H9 (cell line): ENCODE measurements around the gene SLC25A26. TPM values are rescaled to one million over a fixed set of nuclear protein-coding genes. Genes with fewer than 3 reads are reported as not detected.

Experiments used
- DNase-seq: peaks from one replicate; pipeline ENCODE4 v3.0.0-alpha.2; 2017
- H2AFZ ChIP-seq: one replicate; pipeline ENCODE4 v1.6.1; 2013; ENCODE audit warnings: mild to moderate bottlenecking, low read length, control low read depth, moderate library complexity
- H2AK5ac ChIP-seq: 2 replicates; pipeline ENCODE4 v1.6.1; 2013; ENCODE audit warnings: low read length, control low read depth, mixed read lengths; ENCODE audit not compliant: insufficient read length
- H2BK120ac ChIP-seq: one replicate; pipeline ENCODE4 v1.6.1; 2013; ENCODE audit warnings: low read depth, mild to moderate bottlenecking, low read length, control low read depth, inconsistent platforms; ENCODE audit not compliant: poor library complexity, severe bottlenecking
- H2BK12ac ChIP-seq: 2 replicates; pipeline ENCODE4 v1.6.1; 2013; ENCODE audit warnings: low read length, control low read depth, mixed read lengths, low read depth; ENCODE audit not compliant: insufficient read length
- H2BK15ac ChIP-seq: 2 replicates; pipeline ENCODE4 v1.6.1; 2013; ENCODE audit warnings: low read depth, low read length, control low read depth
- H2BK20ac ChIP-seq: one replicate; pipeline ENCODE4 v1.6.1; 2013; ENCODE audit warnings: low read depth, mild to moderate bottlenecking, low read length, control low read depth, inconsistent platforms; ENCODE audit not compliant: poor library complexity, severe bottlenecking
- H2BK5ac ChIP-seq: 2 replicates; pipeline ENCODE4 v1.6.1; 2013; ENCODE audit warnings: low read length, control low read depth, mixed read lengths; ENCODE audit not compliant: insufficient read length
- H3K14ac ChIP-seq: 2 replicates; pipeline ENCODE4 v1.6.1; 2013; ENCODE audit warnings: low read length, control low read depth; ENCODE audit not compliant: insufficient read depth
- H3K18ac ChIP-seq: 2 replicates; pipeline ENCODE4 v1.6.1; 2013; ENCODE audit warnings: low read depth, mild to moderate bottlenecking, mixed read lengths, low read length, control low read depth; ENCODE audit not compliant: insufficient read length
- H3K23ac ChIP-seq: 2 replicates; pipeline ENCODE4 v1.6.1; 2013; ENCODE audit warnings: low read length, control low read depth, mixed read lengths, low read depth; ENCODE audit not compliant: insufficient read length
- H3K23me2 ChIP-seq: 2 replicates; pipeline ENCODE4 v1.6.1; 2013; ENCODE audit warnings: low read depth, mild to moderate bottlenecking, mixed read lengths, low read length, control low read depth; ENCODE audit not compliant: insufficient read length, poor library complexity, severe bottlenecking
- H3K27ac ChIP-seq: 2 replicates; pipeline ENCODE4 v1.5.1; 2013; ENCODE audit warnings: low read length, control low read depth, mixed read lengths, low read depth; ENCODE audit not compliant: insufficient read length
- H3K27me3 ChIP-seq: 2 replicates; pipeline ENCODE4 v1.6.1; 2013; ENCODE audit warnings: low read length, control low read depth, inconsistent platforms; ENCODE audit not compliant: insufficient read depth
- H3K4ac ChIP-seq: 2 replicates; pipeline ENCODE4 v1.6.1; 2013; ENCODE audit warnings: low read depth, mild to moderate bottlenecking, control low read depth, inconsistent platforms, low read length, moderate library complexity
- H3K4me1 ChIP-seq: 2 replicates; pipeline ENCODE4 v1.6.1; 2013; ENCODE audit warnings: low read length, control low read depth, inconsistent platforms; ENCODE audit not compliant: insufficient read depth
- H3K4me2 ChIP-seq: 2 replicates; pipeline ENCODE4 v1.6.1; 2013; ENCODE audit warnings: low read length, control low read depth, mixed read lengths; ENCODE audit not compliant: insufficient read length, insufficient read depth
- H3K56ac ChIP-seq: 2 replicates; pipeline ENCODE4 v1.6.1; 2013; ENCODE audit warnings: low read depth, mild to moderate bottlenecking, mixed read lengths, low read length, control low read depth; ENCODE audit not compliant: insufficient read length
- H3K79me1 ChIP-seq: 2 replicates; pipeline ENCODE4 v1.6.1; 2013; ENCODE audit warnings: low read depth, mild to moderate bottlenecking, moderate library complexity, low read length, control low read depth, inconsistent platforms; ENCODE audit not compliant: insufficient read depth, poor library complexity, severe bottlenecking
- H3K79me2 ChIP-seq: 2 replicates; pipeline ENCODE4 v1.6.1; 2013; ENCODE audit warnings: low read length, control low read depth, inconsistent platforms; ENCODE audit not compliant: insufficient read depth
- H3K9ac ChIP-seq: 2 replicates; pipeline ENCODE4 v1.6.1; 2013; ENCODE audit warnings: low read length, control low read depth, mixed read lengths; ENCODE audit not compliant: insufficient read length; ENCODE audit errors: extremely low read depth
- H3K9me3 ChIP-seq: one replicate; pipeline ENCODE4 v1.6.1; 2013; ENCODE audit warnings: low read depth, low read length, inconsistent platforms; ENCODE audit not compliant: control insufficient read depth
- H3T11ph ChIP-seq: one replicate; pipeline ENCODE4 v1.6.1; 2013; ENCODE audit warnings: mild to moderate bottlenecking, low read length, control low read depth, inconsistent platforms
- H4K20me1 ChIP-seq: one replicate; pipeline ENCODE4 v1.6.1; 2013; ENCODE audit not compliant: control insufficient read depth, insufficient read length, insufficient read depth
- H4K5ac ChIP-seq: 2 replicates; pipeline ENCODE4 v1.6.1; 2013; ENCODE audit warnings: low read depth, mild to moderate bottlenecking, mixed read lengths, low read length, control low read depth; ENCODE audit not compliant: insufficient read length
- H4K8ac ChIP-seq: replicated peaks from 2 replicates; pipeline ENCODE4 v1.6.1; 2013; ENCODE audit warnings: low read length, control low read depth, mixed read lengths, low read depth; ENCODE audit not compliant: insufficient read length
- H4K91ac ChIP-seq: 2 replicates; pipeline ENCODE4 v1.6.1; 2013; ENCODE audit warnings: low read depth, mild to moderate bottlenecking, moderate library complexity, mixed read lengths, low read length, control low read depth; ENCODE audit not compliant: insufficient read length
- H3K27ac Mint-ChIP-seq, 3 experiments: 2 replicates in 2 of 3; 3 replicates in 1 of 3; pipeline ENCODE4 v1.8.0; 2020 to 2021; ENCODE audit warnings: mixed read lengths in 3 of 3, mild to moderate bottlenecking in 1 of 3, moderate library complexity in 1 of 3
- H3K27me3 Mint-ChIP-seq: 2 replicates; pipeline ENCODE4 v1.8.0; 2021; ENCODE audit warnings: low read depth, mild to moderate bottlenecking, moderate library complexity, mixed read lengths
- H3K36me3 Mint-ChIP-seq, 3 experiments: 2 replicates in 2 of 3; 3 replicates in 1 of 3; pipeline ENCODE4 v1.8.0; 2020 to 2021; ENCODE audit warnings: low read depth in 3 of 3, mixed read lengths in 3 of 3; ENCODE audit not compliant: insufficient read depth in 1 of 3
- H3K4me1 Mint-ChIP-seq, 2 experiments: 2 replicates each; pipeline ENCODE4 v1.8.0; 2020; ENCODE audit warnings: mixed read lengths in 2 of 2
- H3K4me3 Mint-ChIP-seq, 2 experiments: 2 replicates in 1 of 2; 3 replicates in 1 of 2; pipeline ENCODE4 v1.8.0; 2020 to 2021; ENCODE audit warnings: mild to moderate bottlenecking in 2 of 2, mixed read lengths in 2 of 2, moderate library complexity in 1 of 2
- H3K9me3 Mint-ChIP-seq, 2 experiments: 2 replicates in 1 of 2; 3 replicates in 1 of 2; pipeline ENCODE4 v1.8.0; 2020; ENCODE audit warnings: mild to moderate bottlenecking in 2 of 2, mixed read lengths in 2 of 2, moderate library complexity in 1 of 2
- WGBS: extraction: QIAGEN DNeasy Blood & Tissue Kit; methylation state at CpG from one replicate; pipeline ENCODE4 v1.1.7; 2013; ENCODE audit warnings: missing lambda C conversion rate, low lambda C conversion rate, mixed read lengths; ENCODE audit not compliant: insufficient read length; ENCODE audit errors: extremely low coverage; 5-methylcytosine and 5-hydroxymethylcytosine counted together
- total RNA-seq: library from RNA; stranded (reverse); gene quantifications from 2 replicates; pipeline ENCODE4 v1.2.1, GENCODE V29; 2021
- TF ChIP-seq, protein P1 (sequence below): fragments of 200-600 bp; sonication (generic); conservative IDR thresholded peaks from 3 replicates; pipeline ENCODE4 v1.8.0; 2021; ENCODE audit warnings: antibody characterized with exemption, mild to moderate bottlenecking

The SLC25A26 gene
- total RNA-seq, 1 experiment from 2014 or later, result 30.2 TPM

- no peak overlapping the region for H4K5ac ChIP-seq
- no peaks in the 10 kb centered on the region for H3K9me3 ChIP-seq
- Mint-ChIP-seq H3K36me3 (no peaks in the 10 kb centered on the region; a peak in 2 of 7 replicates), H3K27me3 (no peaks in the 10 kb centered on the region), H3K4me3 (no peak overlapping the region), H3K4me1 (no peaks in the 10 kb centered on the region), H3K27ac (no peak overlapping the region), H3K9me3 (no peaks in the 10 kb centered on the region)
- no peak overlapping the region for H3K4ac ChIP-seq
- no peak overlapping the region for H3K56ac ChIP-seq
- no peak overlapping the region for H2BK15ac ChIP-seq
- H3K14ac ChIP-seq, result no peak overlapping the region
- TF ChIP-seq, protein P1, sequence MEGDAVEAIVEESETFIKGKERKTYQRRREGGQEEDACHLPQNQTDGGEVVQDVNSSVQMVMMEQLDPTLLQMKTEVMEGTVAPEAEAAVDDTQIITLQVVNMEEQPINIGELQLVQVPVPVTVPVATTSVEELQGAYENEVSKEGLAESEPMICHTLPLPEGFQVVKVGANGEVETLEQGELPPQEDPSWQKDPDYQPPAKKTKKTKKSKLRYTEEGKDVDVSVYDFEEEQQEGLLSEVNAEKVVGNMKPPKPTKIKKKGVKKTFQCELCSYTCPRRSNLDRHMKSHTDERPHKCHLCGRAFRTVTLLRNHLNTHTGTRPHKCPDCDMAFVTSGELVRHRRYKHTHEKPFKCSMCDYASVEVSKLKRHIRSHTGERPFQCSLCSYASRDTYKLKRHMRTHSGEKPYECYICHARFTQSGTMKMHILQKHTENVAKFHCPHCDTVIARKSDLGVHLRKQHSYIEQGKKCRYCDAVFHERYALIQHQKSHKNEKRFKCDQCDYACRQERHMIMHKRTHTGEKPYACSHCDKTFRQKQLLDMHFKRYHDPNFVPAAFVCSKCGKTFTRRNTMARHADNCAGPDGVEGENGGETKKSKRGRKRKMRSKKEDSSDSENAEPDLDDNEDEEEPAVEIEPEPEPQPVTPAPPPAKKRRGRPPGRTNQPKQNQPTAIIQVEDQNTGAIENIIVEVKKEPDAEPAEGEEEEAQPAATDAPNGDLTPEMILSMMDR, result peak; percentile 85
- H3K23ac ChIP-seq, result no peak overlapping the region
- no peak overlapping the region for H4K91ac ChIP-seq
- no peak overlapping the region for H2AK5ac ChIP-seq
- H2BK5ac ChIP-seq, result no peak overlapping the region
- no peak overlapping the region for H2BK12ac ChIP-seq
- H3K4me2 ChIP-seq, result no peak overlapping the region
- H3K27ac ChIP-seq, result no peak overlapping the region
- no peaks in the 10 kb centered on the region for H3K23me2 ChIP-seq
- no peak overlapping the region for H3T11ph ChIP-seq
- H3K79me1 ChIP-seq, result no peaks in the 10 kb centered on the region
- no CpG with 5 or more reads among the region's 6 CpGs for WGBS
- no peaks in the 10 kb centered on the region for H3K79me2 ChIP-seq
- no peak overlapping the region for H3K18ac ChIP-seq
- H3K27me3 ChIP-seq, result no peaks in the 10 kb centered on the region
- no peaks in the 10 kb centered on the region; the same call in 1 of the 2 replicates for H3K4me1 ChIP-seq
- DNase-seq, result no peak
- H2BK120ac ChIP-seq, result no peak overlapping the region
- H4K20me1 ChIP-seq, result no peaks in the 10 kb centered on the region
- no peak overlapping the region for H4K8ac ChIP-seq
- H3K9ac ChIP-seq, result no peak overlapping the region
- no peak overlapping the region for H2BK20ac ChIP-seq
- no peak overlapping the region for H2AFZ ChIP-seq
Observed at GRCh38 chr3:66253790-66254620, 33.2 kb downstream of the SLC25A26 start.
